ENCODE data around the gene OR4D2.
"Not testable (repeated sequence)": the region's sequence is repeated elsewhere in the genome, so short reads cannot be mapped to it uniquely, and the experiment has no call there.

OR4D2 gene

DNA sequence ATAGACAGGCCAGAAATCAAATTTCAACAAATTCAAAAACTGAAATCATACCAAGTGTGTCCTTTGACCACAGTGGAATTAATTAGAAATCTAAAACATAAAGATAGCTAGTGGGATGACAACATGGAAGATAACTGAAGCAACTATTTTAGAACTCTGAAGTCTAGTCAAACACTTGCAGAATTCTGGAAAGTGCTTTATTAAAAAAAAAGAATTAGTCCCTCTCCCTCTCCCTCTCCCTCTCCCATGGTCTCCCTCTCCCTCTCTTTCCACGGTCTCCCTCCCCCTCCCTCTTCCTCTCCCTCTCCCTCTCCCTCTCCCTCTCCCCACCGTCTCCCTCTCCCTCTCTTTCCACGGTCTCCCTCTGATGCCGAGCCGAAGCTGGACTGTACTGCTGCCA is 25.3 kb upstream of the OR4D2 start:
- no peak for DNase-seq (ENCODE audit: low spot score)
- TF ChIP-seq, protein P1, sequence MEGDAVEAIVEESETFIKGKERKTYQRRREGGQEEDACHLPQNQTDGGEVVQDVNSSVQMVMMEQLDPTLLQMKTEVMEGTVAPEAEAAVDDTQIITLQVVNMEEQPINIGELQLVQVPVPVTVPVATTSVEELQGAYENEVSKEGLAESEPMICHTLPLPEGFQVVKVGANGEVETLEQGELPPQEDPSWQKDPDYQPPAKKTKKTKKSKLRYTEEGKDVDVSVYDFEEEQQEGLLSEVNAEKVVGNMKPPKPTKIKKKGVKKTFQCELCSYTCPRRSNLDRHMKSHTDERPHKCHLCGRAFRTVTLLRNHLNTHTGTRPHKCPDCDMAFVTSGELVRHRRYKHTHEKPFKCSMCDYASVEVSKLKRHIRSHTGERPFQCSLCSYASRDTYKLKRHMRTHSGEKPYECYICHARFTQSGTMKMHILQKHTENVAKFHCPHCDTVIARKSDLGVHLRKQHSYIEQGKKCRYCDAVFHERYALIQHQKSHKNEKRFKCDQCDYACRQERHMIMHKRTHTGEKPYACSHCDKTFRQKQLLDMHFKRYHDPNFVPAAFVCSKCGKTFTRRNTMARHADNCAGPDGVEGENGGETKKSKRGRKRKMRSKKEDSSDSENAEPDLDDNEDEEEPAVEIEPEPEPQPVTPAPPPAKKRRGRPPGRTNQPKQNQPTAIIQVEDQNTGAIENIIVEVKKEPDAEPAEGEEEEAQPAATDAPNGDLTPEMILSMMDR (IDR thresholded peaks at IDR 0.05; ENCODE audit: extremely low read depth, missing control alignments) = no peak

- DNase-seq (ENCODE audit: low spot score) = not testable (repeated sequence)
These were observed 23.4 kb upstream of the OR4D2 start for GRCh38 chr17:58143335-58143734.

- TF ChIP-seq, protein P1 (IDR thresholded peaks at IDR 0.05; ENCODE audit: extremely low read depth, missing control alignments) = no peak
- DNase-seq (ENCODE audit: low spot score) = no peak
These were observed 22.0 kb upstream of the OR4D2 start for GRCh38 chr17:58144801-58145200.

GRCh38 chr17:58147930-58148434 is 18.8 kb upstream of the OR4D2 start, which contains the start of gene OR4D1:
OR4D1 (plus strand) TSS chr17:58148384; CDS start chr17:58155154, 6,770 bp downstream.
- TF ChIP-seq, protein P1 (IDR thresholded peaks at IDR 0.05; ENCODE audit: extremely low read depth, missing control alignments) = no peak
- DNase-seq (ENCODE audit: low spot score) = no peak

DNA sequence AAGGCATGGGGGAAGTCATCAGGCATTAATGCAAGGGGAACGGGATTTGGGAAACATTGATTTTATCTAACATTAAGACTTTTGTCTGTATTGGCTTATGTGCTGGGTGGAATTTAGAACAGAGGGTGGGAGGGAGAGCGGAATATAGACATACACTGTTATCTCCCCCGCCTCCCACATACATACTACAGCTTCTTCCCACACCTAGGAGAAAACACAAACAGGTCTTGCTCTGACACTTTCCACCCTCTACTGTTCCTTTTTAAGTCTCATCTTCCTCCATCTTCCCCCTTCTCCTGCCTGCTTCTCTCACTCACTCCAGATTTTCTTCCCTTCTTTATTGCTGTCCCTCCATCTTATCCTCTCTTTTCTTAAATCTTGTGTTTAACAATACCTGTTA is 18.2 kb upstream of the OR4D2 start:
- no peak for DNase-seq (ENCODE audit: low spot score)
- TF ChIP-seq, protein P1 (IDR thresholded peaks at IDR 0.05; ENCODE audit: extremely low read depth, missing control alignments) = no peak

GRCh38 chr17:58150394-58150793 is 16.4 kb upstream of the OR4D2 start:
- no peak for DNase-seq (ENCODE audit: low spot score)
- TF ChIP-seq, protein P1 (IDR thresholded peaks at IDR 0.05; ENCODE audit: extremely low read depth, missing control alignments) = no peak

DNA sequence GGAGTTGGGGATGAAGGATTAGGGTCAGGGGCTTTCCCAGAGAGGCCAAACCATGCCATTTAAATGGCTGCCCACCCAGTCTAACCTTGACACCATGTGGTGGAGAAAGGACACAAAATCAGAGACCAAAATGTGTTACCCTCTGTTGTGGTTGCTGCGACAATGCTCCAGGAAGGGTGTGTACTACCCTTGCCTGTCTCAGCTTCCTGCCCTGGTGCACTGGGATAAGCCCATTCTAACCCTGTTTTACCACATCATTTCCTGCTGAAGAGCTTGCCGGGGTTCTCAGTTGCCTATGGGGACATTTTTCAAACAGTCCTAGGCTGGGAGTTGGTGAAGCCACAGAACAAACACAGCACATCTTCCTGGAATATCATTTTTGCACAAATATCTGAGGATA is 13.7 kb upstream of the OR4D2 start:
- no peak for DNase-seq (ENCODE audit: low spot score)
- TF ChIP-seq, protein P1 (IDR thresholded peaks at IDR 0.05; ENCODE audit: extremely low read depth, missing control alignments) = no peak

GRCh38 chr17:58153671-58154070 is 13.1 kb upstream of the OR4D2 start:
- TF ChIP-seq, protein P1 (IDR thresholded peaks at IDR 0.05; ENCODE audit: extremely low read depth, missing control alignments) = no peak
- DNase-seq (ENCODE audit: low spot score) = no peak

Measured in GM20000 (cell line).